NK-92 (cell line): ENCODE data around the gene KHDC4.

ENCODE experiments used
- DNase-seq: peaks from one replicate; lab custom pipeline; 2025; ENCODE audit not compliant: unreplicated experiment; lab: John Stamatoyannopoulos, UW

The KHDC4 gene

GRCh38 chr1:155970531-155971167 is 36.4 kb upstream of the KHDC4 start:
- no peak for DNase-seq

GRCh38 chr1:155969377-155969791 is 35.2 kb upstream of the KHDC4 start:
- no peak for DNase-seq

GRCh38 chr1:155968670-155969069 is 34.5 kb upstream of the KHDC4 start:
- DNase-seq = no peak

DNA sequence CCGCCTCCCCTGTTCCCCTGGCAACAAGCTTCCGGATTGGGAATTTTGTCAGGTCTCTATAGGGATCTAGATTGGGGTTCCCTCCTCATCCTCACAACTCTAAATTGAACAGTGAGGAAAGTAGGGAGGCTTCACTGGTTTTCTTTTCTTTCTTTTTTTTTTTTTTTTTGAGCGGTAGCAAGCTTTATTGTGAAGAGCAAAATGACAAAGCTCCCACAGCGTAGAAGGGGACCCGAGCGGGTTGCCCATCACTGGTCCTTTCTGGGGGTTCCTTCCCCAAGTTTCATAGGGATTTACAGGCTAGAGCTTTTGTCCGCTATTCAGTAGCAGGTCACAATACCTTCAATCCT is 33.8 kb upstream of the KHDC4 start:
- no peak for DNase-seq

DNA sequence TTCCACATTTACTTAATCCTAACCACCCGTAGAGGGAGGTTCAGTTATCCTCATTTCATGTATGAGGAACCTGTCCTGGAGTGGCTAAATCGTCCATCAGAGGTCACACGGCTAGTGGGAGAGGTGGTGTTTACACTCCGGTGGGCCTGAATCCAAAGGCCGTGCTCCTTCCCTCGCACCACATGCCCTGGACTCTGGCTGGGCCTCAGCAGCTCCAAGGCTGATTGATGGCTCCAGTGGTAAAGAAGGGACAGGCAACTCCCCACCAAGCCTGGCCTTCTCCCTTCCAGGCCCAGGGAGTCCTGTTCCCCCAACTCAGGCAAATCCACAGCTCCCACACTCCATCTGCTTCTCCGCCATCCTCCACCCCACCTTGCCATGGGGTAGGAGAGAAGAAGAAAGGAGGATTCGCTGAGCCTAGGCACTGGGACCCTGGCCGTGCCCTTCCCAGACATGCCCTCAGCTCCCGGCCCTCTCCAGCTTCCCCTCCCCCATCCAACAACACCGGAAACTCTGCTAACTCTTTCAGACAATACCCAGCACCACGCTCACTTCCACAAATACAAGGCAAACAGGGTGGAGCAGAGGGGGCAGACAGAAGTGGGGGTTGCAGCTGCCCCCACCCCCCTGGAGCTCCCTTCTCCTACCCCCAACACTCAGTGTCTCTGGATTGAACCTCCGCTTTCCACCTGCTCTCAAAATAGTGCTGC is 33.3 kb upstream of the KHDC4 start:
- DNase-seq = no peak

- DNase-seq = no peak
Measured at GRCh38 chr1:155966750-155967149, 32.5 kb upstream of the KHDC4 start.

GRCh38 chr1:155966135-155966534 is 31.9 kb upstream of the KHDC4 start:
- DNase-seq = no peak

DNA sequence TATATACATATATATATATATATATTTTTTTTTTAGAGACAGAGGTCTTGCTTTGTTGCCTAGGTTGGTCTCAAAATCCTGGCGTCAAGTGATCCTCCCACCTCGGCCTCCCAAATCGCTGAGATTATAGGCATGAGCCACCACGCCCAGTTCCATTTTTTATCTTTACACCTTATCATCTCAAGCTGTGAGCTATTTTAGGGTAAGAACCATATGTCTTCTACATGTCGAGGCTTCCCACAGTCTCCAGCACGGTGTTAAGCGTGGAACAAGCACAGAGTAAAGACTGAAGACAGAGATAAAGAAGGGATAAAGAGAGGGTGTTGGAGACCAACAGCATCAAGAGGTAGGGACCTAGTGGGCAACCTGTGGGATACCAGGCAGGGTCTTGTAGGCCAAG is 30.0 kb upstream of the KHDC4 start:
- no peak for DNase-seq

DNA sequence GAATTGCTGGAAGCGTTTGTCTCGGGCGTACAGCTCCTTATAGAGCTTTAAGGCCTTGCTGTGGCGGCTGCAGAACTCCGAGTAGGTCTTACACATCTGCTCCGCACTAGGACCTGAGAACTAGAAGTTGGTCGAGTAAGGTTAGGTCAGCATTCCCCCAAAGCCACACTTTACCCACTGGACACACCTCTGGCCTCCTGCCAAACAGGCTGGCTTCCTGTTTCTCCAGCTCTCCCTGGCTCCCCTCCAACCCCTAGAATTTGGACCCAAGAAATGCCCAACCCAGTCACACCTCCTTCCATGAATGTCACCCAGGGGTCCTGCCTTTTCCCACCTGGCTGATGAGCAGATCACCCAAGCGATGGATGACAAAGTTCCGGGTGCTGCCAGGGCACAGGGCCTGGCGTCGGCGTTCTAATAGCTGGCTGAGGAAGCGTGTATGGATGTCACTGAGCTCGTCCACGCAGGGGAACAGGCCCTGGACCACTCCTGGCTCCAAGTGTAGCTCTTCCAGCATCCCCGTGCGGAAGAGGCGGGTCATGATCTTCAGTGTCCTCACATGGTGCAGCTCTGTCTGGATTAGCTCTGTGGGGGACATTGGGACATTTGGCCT is 28.5 kb upstream of the KHDC4 start:
- no peak for DNase-seq

DNA sequence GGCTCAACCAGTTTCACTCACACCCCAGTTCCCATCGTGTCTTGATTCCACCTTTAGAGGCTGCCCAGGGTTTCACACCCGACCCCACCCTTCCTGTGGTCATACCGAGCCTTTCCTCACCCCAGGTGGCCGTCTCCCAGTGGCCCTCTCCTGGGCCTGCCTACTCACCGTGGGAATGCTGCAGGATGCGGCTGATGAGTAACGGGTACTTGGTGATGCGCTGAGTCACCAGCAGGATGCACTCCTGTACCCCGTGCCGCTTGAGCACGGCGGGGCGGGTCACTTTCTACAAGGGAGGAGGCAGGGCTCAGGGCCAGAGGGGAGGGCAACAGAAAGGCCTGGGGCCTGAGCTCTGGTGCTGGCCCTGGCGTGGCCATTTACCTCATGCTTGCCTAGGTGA is 27.7 kb upstream of the KHDC4 start:
- DNase-seq = no peak

DNA sequence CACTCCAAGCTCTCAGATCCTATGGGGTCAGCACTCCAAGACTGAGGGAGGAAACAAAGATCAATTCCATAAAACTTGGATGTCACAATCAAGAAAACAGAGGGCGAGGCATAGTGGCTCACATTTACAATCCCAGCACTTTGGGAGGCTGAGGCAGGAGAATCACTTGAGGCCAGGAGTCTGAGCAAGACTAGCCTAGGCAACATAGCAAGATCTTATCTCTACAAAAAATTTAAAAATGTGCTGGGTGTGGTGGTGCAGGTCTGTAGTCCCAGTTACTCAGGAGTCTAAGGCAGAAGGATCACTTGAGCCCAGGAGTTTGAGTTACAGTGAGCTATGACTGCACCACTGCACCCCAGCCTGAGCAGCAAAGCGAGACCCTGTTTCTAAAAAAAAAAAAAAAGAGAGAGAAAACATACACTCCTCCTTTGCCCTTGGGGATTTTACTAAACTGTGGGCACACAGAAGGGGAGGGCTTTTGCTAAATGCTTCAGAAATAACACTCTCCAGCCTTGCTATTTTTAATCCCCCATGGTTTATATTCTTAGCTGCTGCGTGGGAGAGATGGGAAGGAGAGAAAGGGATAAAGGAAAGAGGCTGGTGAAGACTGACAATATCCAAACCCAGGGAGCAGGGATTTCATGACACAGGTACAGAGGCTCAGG is 26.0 kb upstream of the KHDC4 start:
- DNase-seq = no peak

DNA sequence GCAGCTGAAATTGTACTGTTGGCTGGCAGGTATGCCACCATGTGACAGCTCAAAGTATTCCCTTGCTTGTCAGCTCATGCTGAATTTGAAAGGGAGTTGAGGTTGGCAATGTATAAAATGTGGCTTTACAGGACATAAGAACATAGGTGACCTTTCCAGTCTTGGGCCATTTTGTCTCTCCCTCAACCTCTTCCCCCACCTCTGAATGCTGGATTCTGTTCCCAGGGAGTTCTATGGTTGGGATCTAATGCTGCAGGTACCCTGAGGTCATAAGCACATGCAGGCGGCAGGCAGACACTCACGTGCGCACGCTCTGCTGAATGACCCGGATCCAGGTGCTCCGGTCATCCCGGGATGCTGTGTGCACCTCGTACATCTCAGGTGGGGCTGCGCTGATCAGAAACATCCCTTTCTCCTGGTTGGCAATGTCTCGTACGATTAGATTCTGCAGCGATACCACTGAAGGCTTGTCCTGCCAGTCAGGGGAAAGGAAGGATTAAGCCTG is 23.2 kb upstream of the KHDC4 start:
- DNase-seq = no peak

DNA sequence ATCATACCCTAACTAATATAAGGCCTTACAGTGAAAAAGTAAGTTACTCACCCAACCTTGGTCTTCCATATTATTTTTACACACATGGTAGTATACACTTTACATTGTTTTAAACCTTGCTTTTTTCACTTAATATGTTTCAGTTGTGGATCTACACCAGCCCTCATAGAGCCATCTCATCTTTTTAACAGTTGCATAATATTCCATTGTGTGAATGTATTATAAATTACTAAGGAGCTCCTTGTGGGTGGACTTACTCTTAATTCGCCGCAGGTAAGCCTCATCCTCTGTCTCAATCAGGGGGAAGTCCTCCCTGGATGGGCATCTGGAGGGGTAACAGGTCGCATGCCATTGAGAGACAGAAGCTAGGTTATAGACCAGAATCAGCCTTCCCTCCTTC is 20.4 kb upstream of the KHDC4 start:
- DNase-seq = no peak

GRCh38 chr1:155952505-155952890 is 18.3 kb upstream of the KHDC4 start:
- no peak for DNase-seq

- no peak for DNase-seq
Measured at GRCh38 chr1:155951753-155952504, 17.7 kb upstream of the KHDC4 start.

GRCh38 chr1:155950829-155951228 is 16.6 kb upstream of the KHDC4 start:
- no peak for DNase-seq

- no peak for DNase-seq
Measured at GRCh38 chr1:155947741-155948140, 13.5 kb upstream of the KHDC4 start.

DNA sequence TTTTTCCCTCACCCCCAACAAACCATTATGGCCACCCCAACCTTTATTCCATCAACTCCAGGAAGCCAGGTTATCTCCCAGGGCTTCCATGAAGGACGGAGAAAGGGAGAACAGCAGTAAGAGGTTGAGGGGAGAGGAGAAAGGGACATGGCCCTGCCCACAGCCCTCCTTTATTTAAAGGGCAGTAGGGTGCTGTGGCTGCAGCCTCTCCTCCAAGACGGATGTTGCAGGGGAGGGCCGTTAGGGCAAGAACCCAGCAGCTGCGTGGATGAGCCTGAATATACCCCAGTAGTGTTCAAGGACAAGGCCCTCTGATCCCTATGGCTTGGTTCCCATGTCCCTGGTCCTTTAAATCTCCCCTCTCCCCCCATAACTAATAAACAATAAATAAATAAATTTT is 13.1 kb upstream of the KHDC4 start:
- no peak for DNase-seq

- no peak for DNase-seq
Measured at GRCh38 chr1:155946633-155947219, 12.5 kb upstream of the KHDC4 start.

GRCh38 chr1:155944444-155944799 is 10.2 kb upstream of the KHDC4 start:
- DNase-seq = no peak

GRCh38 chr1:155942578-155943141 is 8.4 kb upstream of the KHDC4 start:
- DNase-seq = no peak
